ENCODE results near the gene BCORL1.

The BCORL1 gene

DNA sequence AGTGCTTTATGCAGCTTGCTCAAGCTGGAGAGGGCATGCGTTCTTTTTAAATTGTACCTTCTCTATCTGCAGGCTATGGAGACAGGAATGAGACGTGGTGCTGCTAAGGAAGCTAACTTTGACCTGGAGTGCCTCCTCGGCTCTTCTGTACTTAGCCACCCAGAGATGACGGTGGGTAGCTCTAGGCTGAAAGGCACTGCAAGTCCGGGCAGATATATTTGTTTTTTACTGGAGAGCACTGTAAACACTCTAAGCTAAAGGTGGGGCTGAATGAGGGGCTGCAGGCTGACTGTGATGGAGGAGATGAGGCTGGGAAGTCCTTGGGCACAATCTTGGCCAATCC is 115.7 kb downstream of the BCORL1 start:
- no peak for FAIRE-seq

DNA sequence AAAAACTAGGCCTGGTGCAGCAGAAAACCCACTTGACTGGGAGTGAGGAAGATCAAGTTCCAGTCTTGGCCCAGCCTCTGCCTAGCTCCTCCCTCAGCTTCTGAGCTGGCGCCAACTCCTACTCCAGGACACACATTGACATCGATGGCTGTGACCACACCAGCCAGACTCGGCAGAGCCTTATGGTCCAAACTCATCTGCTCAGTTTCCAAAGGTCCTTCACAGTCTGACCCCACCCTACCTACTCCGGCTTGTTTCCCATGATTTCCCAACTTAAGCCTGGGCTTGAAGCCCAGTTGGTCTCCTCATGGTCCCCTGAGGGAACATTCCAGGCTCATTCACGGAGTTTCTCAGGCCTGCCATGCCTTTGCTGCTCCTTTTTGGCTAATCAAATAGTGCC is 117.7 kb downstream of the BCORL1 start:
- FAIRE-seq, result no peak

DNA sequence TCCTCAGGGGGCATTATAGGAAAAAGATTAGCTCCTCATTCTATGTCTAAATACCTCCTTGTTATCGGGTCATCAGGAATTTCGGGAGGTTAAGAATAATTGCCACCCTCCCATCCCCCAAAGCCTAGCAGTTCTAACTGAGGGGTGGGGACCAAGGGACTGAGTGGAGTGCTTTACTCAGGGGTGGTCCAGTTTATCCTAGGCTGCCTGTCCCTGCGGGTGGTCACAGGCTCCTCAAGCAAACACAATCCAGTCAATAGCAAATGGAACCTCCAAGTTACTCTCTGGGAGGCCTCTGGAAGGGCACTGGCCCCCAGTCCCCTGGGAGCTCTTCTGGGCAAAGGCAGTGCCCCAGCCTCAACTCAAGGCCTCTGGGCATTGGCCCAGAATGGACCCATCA is 121.2 kb downstream of the BCORL1 start:
- FAIRE-seq, result no peak

- no peak for FAIRE-seq
These were observed 122.8 kb downstream of the BCORL1 start for GRCh38 chrX:130105244-130105643.

DNA sequence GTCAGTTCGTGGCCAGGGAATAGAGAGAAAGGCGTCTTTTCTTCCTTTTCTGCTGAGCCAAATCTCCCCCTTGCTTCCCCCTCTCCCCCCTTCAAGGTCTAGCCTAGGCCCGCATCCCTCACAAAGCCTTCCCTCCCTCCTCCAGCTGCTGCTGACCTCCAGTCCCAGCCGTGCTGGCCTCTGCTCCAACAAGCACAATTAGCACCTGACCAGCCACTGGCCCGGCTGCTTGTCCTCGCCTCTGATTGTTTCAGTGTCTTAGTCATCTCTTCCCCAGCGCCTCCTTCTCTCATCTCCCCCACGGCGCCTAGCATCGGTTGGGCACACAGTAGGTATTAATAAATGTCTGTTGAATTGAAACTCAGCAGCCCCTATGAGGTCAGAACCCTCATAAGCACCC is 123.6 kb downstream of the BCORL1 start:
- FAIRE-seq, result no peak

Data from colon (tissue), 2 donors.